ENCODE results near the gene KLHDC7B.

Gene KLHDC7B

GRCh38 chr22:50597097-50597496, 51.4 kb downstream of the KLHDC7B start:
- no peak for DNase-seq (ENCODE audit: low read depth)
- TF ChIP-seq POLR2A (IDR thresholded peaks at IDR 0.05; ENCODE audit: extremely low read depth, insufficient read length), result no peak
- TF ChIP-seq CTCF (IDR thresholded peaks at IDR 0.05; ENCODE audit: low read depth, low read length), result no peak
- H3K4me3 ChIP-seq (ENCODE audit: low read depth, low read length), result no peak overlapping the region

- peak; percentile 60 for DNase-seq (ENCODE audit: low read depth)
- TF ChIP-seq MYC (IDR thresholded peaks at IDR 0.05; ENCODE audit: low read depth, low read length), result no peak
- no peak for TF ChIP-seq POLR2A (IDR thresholded peaks at IDR 0.05; ENCODE audit: extremely low read depth, insufficient read length)
- TF ChIP-seq CTCF (IDR thresholded peaks at IDR 0.05; ENCODE audit: low read depth, low read length), result no peak
- TF ChIP-seq MAX (IDR thresholded peaks at IDR 0.05; ENCODE audit: low read depth, low read length), result peak; percentile 46
- no peak overlapping the region for H3K4me3 ChIP-seq (ENCODE audit: low read depth, low read length)
Measured at GRCh38 chr22:50599816-50600455, 54.2 kb downstream of the KLHDC7B start.

- no peak within 1 kb of the TSS for H3K4me3 ChIP-seq (ENCODE audit: low read depth, low read length)
- DNase-seq (ENCODE audit: low read depth), result no peak
Measured at GRCh38 chr22:50600538-50600937, 54.8 kb downstream of the KLHDC7B start, which contains the start of gene MAPK8IP2. Gene MAPK8IP2 (plus strand): TSS chr22:50600793. CDS start chr22:50600819, 26 bp downstream.

More at GRCh38 chr22:50600538-50600937, 54.8 kb downstream of the KLHDC7B start, which contains the start of gene MAPK8IP2:
- TF ChIP-seq MAX (IDR thresholded peaks at IDR 0.05; ENCODE audit: low read depth, low read length), result no peak
- TF ChIP-seq CTCF (IDR thresholded peaks at IDR 0.05; ENCODE audit: low read depth, low read length), result no peak
- no peak for TF ChIP-seq MYC (IDR thresholded peaks at IDR 0.05; ENCODE audit: low read depth, low read length)
- no peak for TF ChIP-seq POLR2A (IDR thresholded peaks at IDR 0.05; ENCODE audit: extremely low read depth, insufficient read length)

Data from NB4 (cell line).